PFSK-1 (cell line): ENCODE data around the gene AKT2.

Experiments used
- FOXP2 ChIP-seq: optimal IDR thresholded peaks from 2 replicates; pipeline ENCODE3; 2011; ENCODE audit warnings: borderline replicate concordance, control low read depth, inconsistent platforms; ENCODE audit not compliant: insufficient read depth; ENCODE audit errors: extremely low read length, extremely low read depth
- POLR2AphosphoS5 ChIP-seq: IDR thresholded peaks from 2 replicates; pipeline ENCODE4 v1.6.1; 2012; ENCODE audit warnings: low read depth, mild to moderate bottlenecking, control low read depth, low read length, moderate library complexity
- REST ChIP-seq, 2 experiments: IDR thresholded peaks; 2 replicates each; pipeline versions ENCODE4 v1.6.1 to v1.8.0; 2011 to 2012; ENCODE audit warnings: low read depth in 2 of 2, low read length in 2 of 2, control low read depth in 1 of 2, inconsistent platforms in 1 of 2, mild to moderate bottlenecking in 1 of 2, moderate library complexity in 1 of 2; ENCODE audit not compliant: insufficient read depth in 1 of 2
- SIN3A ChIP-seq: IDR thresholded peaks from 2 replicates; pipeline ENCODE4 v1.6.1; 2012; ENCODE audit warnings: mild to moderate bottlenecking, low read length, moderate library complexity, borderline replicate concordance; ENCODE audit not compliant: insufficient read depth
- TAF1 ChIP-seq: IDR thresholded peaks from 2 replicates; pipeline ENCODE4 v1.6.1; 2012; ENCODE audit warnings: low read length, control low read depth, borderline replicate concordance; ENCODE audit not compliant: insufficient read depth

AKT2 gene

GRCh38 chr19:40302224-40303011, 17.3 kb upstream of the AKT2 start:
- no peak for TF ChIP-seq REST (IDR thresholded peaks at IDR 0.05; ENCODE audit: insufficient read depth in 1 of 2, low read depth in 2 of 2, low read length in 2 of 2)
- TF ChIP-seq SIN3A, result no peak
- TF ChIP-seq POLR2AphosphoS5, result no peak
- TF ChIP-seq TAF1, result no peak
- TF ChIP-seq FOXP2, result no peak

GRCh38 chr19:40300668-40301067, 15.5 kb upstream of the AKT2 start:
- TF ChIP-seq FOXP2 (no peak), REST (IDR thresholded peaks at IDR 0.05; ENCODE audit: insufficient read depth in 1 of 2, low read depth in 2 of 2, low read length in 2 of 2) (no peak), POLR2AphosphoS5 (no peak), SIN3A (no peak), TAF1 (no peak)

GRCh38 chr19:40298026-40298425, 12.9 kb upstream of the AKT2 start:
- no peak for TF ChIP-seq FOXP2
- no peak for TF ChIP-seq SIN3A
- no peak for TF ChIP-seq TAF1
- no peak for TF ChIP-seq POLR2AphosphoS5
- TF ChIP-seq REST (IDR thresholded peaks at IDR 0.05; ENCODE audit: insufficient read depth in 1 of 2, low read depth in 2 of 2, low read length in 2 of 2), result no peak

GRCh38 chr19:40294560-40294959, 9.4 kb upstream of the AKT2 start:
- TF ChIP-seq TAF1 (no peak), FOXP2 (no peak)

GRCh38 chr19:40286971-40287421, 1.9 kb upstream of the AKT2 start:
- TF ChIP-seq POLR2AphosphoS5 (no peak), REST (IDR thresholded peaks at IDR 0.05; ENCODE audit: insufficient read depth in 1 of 2, low read depth in 2 of 2, low read length in 2 of 2) (no peak), TAF1 (no peak), FOXP2 (no peak), SIN3A (no peak)
